CD4-positive, CD25-positive, alpha-beta regulatory T cell (primary cell): ENCODE results near the gene MDP1. TPM values are rescaled to one million over a fixed set of nuclear protein-coding genes. Genes with fewer than 3 reads are reported as not detected.
A peak's percentile ranks its signal among the peaks of the same experiment; 100 is the strongest.
"Not testable (repeated sequence)": the region's sequence is repeated elsewhere in the genome, so short reads cannot be mapped to it uniquely, and the experiment has no call there.

Source experiments
- ATAC-seq, 2 donors: fragments of 150-1000 bp; cut with Tn5 transposase; one replicate each; pipeline ENCODE4 v1.10.0; 2021; ENCODE audit warnings: low read depth in 2 of 2, moderate number of reproducible peaks in 2 of 2, moderate library complexity in 1 of 2
- DNase-seq, 3 donors: peaks; one replicate each; pipeline versions ENCODE4 v3.0.0 to v3.0.0-alpha.2; 2012 to 2022; ENCODE audit warnings: mixed read lengths in 1 of 3
- H3K27ac ChIP-seq: one replicate; pipeline ENCODE4 v1.7.0; 2013; ENCODE audit warnings: mild to moderate bottlenecking, low read length; ENCODE audit not compliant: insufficient read depth, poor library complexity, severe bottlenecking
- H3K27me3 ChIP-seq: one replicate; pipeline ENCODE4 v1.7.0; 2013; ENCODE audit warnings: low read length; ENCODE audit not compliant: control insufficient read depth, insufficient read depth
- H3K36me3 ChIP-seq: one replicate; pipeline ENCODE4 v1.7.0; 2013; ENCODE audit warnings: mild to moderate bottlenecking, low read length, moderate library complexity; ENCODE audit not compliant: control insufficient read depth, insufficient read depth
- H3K4me1 ChIP-seq: 2 replicates; pipeline ENCODE4 v1.7.0; 2013; ENCODE audit warnings: mild to moderate bottlenecking, low read length; ENCODE audit not compliant: insufficient read depth, control insufficient read depth, poor library complexity, severe bottlenecking
- H3K4me3 ChIP-seq: one replicate; pipeline ENCODE4 v1.7.0; 2013; ENCODE audit warnings: low read depth, mild to moderate bottlenecking, low read length, moderate library complexity
- H3K9me3 ChIP-seq, 2 experiments: 1 replicate in 1 of 2; 2 replicates in 1 of 2; pipeline ENCODE4 v1.7.0; 2013; ENCODE audit warnings: low read length in 2 of 2, mild to moderate bottlenecking in 1 of 2, moderate library complexity in 1 of 2; ENCODE audit not compliant: control insufficient read depth in 2 of 2
- H3K27ac Mint-ChIP-seq, 3 donors: one replicate each; pipeline ENCODE4 v1.8.0; 2020 to 2022; ENCODE audit warnings: mild to moderate bottlenecking in 3 of 3, mixed read lengths in 3 of 3, moderate library complexity in 2 of 3
- H3K27me3 Mint-ChIP-seq: one replicate; pipeline ENCODE4 v1.8.0; 2022; ENCODE audit warnings: mild to moderate bottlenecking, mixed read lengths
- H3K36me3 Mint-ChIP-seq: one replicate; pipeline ENCODE4 v1.8.0; 2020; ENCODE audit warnings: mixed read lengths
- H3K4me1 Mint-ChIP-seq, 4 donors: one replicate each; pipeline ENCODE4 v1.8.0; 2020 to 2022; ENCODE audit warnings: mixed read lengths in 4 of 4, mild to moderate bottlenecking in 1 of 4
- H3K4me3 Mint-ChIP-seq, 4 donors: one replicate each; pipeline ENCODE4 v1.8.0; 2020 to 2022; ENCODE audit warnings: mild to moderate bottlenecking in 4 of 4, mixed read lengths in 4 of 4, moderate library complexity in 3 of 4
- H3K9me3 Mint-ChIP-seq, 7 donors: one replicate each; pipeline ENCODE4 v1.8.0; 2020 to 2022; ENCODE audit warnings: mixed read lengths in 7 of 7, mild to moderate bottlenecking in 3 of 7, moderate library complexity in 2 of 7
- polyA plus RNA-seq, 4 donors: library from polyadenylated mRNA; unstranded; fragments of 300-500 nt; fragmentation: Illumina TruSeq; gene quantifications; one replicate each; pipeline ENCODE4 v1.2.3, GENCODE V29; 2021
- total RNA-seq: library from RNA; stranded (reverse); gene quantifications from one replicate; pipeline ENCODE4 v1.2.3, GENCODE V29; 2022

MDP1 gene
- total and polyA plus RNA-seq, 5 donors from 2014 or later = 6.0 to 52.6 (median 32.7) TPM

DNA sequence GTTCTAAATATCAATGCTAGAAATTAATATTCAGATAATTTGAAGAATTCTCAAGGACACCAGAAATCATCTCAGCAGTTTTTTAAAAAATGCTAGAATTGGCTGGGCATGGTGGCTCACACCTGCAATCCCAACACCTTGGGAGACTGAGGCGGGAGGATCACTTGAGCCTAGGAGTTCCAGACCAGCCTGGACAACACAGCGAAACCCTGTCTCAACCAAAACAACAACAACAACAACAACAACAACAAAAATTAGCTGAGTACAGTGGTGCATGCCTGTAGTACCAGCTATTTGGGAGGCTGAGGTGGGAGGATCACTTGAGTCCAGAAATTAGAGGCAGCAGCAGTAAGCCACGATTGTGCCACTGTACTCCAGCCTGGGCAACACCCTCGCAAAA lies 3.2 kb upstream of the MDP1 start:
- H3K36me3 Mint-ChIP-seq = peaks cover 4% of the 10 kb centered on the region
- no peaks in the 10 kb centered on the region for H3K9me3 ChIP-seq
- H3K27me3 ChIP-seq = no peaks in the 10 kb centered on the region
- no peak overlapping the region for H3K4me3 ChIP-seq
- H3K36me3 ChIP-seq = peaks cover 15% of the 10 kb centered on the region
- H3K9me3 Mint-ChIP-seq = no peaks in the 10 kb centered on the region
- H3K4me3 Mint-ChIP-seq = peak overlapping the region in 1 of 4 donors; percentile 62
- no peak for ATAC-seq
- H3K27ac ChIP-seq = no peak overlapping the region
- H3K4me1 Mint-ChIP-seq = peaks cover 7 to 29% (median 17%) of the 10 kb centered on the region in 4 donors
- DNase-seq = no peak
- no peak overlapping the region for H3K27ac Mint-ChIP-seq
- H3K4me1 ChIP-seq = peaks cover 22% of the 10 kb centered on the region
- H3K27me3 Mint-ChIP-seq = no peaks in the 10 kb centered on the region

DNA sequence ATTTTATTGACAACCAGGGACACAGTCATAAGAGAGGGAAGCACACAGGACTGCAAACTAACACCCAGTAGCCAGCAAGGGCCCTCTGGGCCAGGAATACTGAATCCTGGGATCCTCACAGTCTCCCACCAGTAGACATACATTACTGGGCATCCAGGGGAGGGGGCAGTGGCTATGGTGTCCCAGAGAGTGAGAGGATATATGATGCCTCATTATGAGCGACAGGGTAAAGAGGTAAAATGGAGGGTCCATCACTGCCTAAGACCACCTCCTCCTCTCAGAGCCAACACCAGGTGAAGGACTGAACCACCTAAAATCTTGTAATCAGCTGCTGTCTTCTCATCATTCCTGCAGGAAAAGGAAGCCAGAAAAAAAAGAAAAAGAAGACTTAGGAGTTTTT lies 1.0 kb upstream of the MDP1 start:
- Histone ChIP-seq H3K36me3 (peaks cover 15% of the 10 kb centered on the region), H3K4me1 (peaks cover 31% of the 10 kb centered on the region)
- peaks cover 7 to 49% (median 33%) of the 10 kb centered on the region in 4 donors for H3K4me1 Mint-ChIP-seq
- H3K27ac ChIP-seq, ATAC-seq, H3K9me3 Mint-ChIP-seq, DNase-seq, H3K4me3 Mint-ChIP-seq, H3K27me3 Mint-ChIP-seq, H3K27me3 ChIP-seq, H3K36me3 Mint-ChIP-seq, H3K9me3 ChIP-seq, H3K4me3 ChIP-seq: not testable (repeated sequence)
- peak overlapping the region in 1 of 3 donors; percentile 98 for H3K27ac Mint-ChIP-seq

DNA sequence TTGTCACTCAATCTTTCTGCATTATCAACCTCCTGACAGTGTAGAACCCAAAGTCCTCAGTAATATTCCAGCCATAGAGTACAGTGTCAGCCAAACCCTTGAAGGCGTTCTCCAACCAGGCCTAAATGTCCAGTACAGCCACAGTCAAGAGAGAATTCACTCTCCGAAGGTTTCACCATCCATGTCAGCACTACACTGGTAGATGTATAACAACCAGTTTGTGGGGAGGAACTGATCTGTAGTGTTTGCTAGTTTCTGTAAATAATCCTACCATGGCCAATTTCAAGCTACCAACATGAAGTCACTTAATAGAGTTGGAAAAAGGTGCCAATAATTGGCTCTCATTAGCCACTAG lies 456 bp upstream of the MDP1 start:
- peak overlapping the region; percentile 92 for H3K4me3 ChIP-seq
- Mint-ChIP-seq H3K36me3 (peaks cover 11% of the 10 kb centered on the region), H3K9me3 (no peaks in the 10 kb centered on the region), H3K27ac (peak overlapping the region; percentile 95 to 98 (median 95)), H3K4me3 (peak overlapping the region; percentile 94 to 98 (median 94)), H3K4me1 (peaks cover 7 to 55% (median 38%) of the 10 kb centered on the region in 4 donors), H3K27me3 (no peaks in the 10 kb centered on the region)
- ATAC-seq (no peak), DNase-seq (no peak)
- no peaks in the 10 kb centered on the region for H3K27me3 ChIP-seq
- H3K9me3 ChIP-seq = no peaks in the 10 kb centered on the region
- peaks cover 36% of the 10 kb centered on the region for H3K4me1 ChIP-seq
- peaks cover 17% of the 10 kb centered on the region for H3K36me3 ChIP-seq
- H3K27ac ChIP-seq = peak overlapping the region; percentile 93

DNA sequence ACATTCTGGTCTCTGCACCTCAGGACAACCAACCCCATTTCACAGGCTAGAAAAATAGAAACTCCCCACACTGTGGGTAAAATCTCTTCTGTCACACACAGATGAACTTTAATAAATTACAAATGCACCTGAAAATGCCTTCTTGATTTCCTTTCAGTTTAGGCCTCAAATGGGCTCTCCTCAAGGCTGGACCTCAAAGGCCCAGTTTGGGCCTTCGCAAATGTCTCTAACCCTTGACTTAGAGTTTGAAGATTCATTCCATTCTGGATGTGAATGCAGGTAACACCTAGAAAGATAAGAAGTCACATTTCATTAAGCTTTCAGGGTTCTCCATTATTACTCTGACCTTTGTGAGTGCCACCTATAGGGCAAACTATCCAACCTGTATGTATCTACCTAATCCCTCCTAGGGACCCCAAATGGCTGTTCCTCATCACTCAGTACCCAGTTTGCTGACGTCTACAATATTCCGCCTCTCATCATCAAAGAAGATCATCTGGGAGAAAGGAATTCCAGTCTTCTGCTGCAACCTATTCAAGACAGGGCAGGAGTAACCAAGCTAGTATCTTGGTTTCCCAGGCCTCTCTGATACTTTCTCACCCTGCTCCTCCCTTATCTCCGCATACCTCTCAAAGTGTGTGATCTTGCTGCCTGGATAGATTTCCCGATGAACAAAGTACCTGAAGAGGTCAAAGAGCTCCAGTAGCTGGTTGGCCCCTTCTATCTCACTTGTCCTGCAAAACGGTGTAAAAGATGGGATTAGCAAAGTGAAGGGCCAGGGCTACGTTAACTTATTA lies 1.8 kb downstream of the MDP1 start:
- Mint-ChIP-seq H3K9me3 (peaks cover 0 to 2% (median 0%) of the 10 kb centered on the region in 7 donors), H3K4me3 (peak overlapping the region; percentile 95 to 98 (median 96)), H3K4me1 (peaks cover 7 to 68% (median 45%) of the 10 kb centered on the region in 4 donors), H3K27ac (peak overlapping the region; percentile 99 to 100 (median 99)), H3K27me3 (no peaks in the 10 kb centered on the region), H3K36me3 (peaks cover 26% of the 10 kb centered on the region)
- peak overlapping the region; percentile 65 for H3K4me3 ChIP-seq
- peak in 1 of 2 donors; percentile 0 for ATAC-seq
- H3K4me1 ChIP-seq = peaks cover 41% of the 10 kb centered on the region
- H3K36me3 ChIP-seq = peaks cover 39% of the 10 kb centered on the region
- DNase-seq = no peak
- no peaks in the 10 kb centered on the region for H3K9me3 ChIP-seq
- no peaks in the 10 kb centered on the region for H3K27me3 ChIP-seq
- peak overlapping the region; percentile 100 for H3K27ac ChIP-seq

DNA sequence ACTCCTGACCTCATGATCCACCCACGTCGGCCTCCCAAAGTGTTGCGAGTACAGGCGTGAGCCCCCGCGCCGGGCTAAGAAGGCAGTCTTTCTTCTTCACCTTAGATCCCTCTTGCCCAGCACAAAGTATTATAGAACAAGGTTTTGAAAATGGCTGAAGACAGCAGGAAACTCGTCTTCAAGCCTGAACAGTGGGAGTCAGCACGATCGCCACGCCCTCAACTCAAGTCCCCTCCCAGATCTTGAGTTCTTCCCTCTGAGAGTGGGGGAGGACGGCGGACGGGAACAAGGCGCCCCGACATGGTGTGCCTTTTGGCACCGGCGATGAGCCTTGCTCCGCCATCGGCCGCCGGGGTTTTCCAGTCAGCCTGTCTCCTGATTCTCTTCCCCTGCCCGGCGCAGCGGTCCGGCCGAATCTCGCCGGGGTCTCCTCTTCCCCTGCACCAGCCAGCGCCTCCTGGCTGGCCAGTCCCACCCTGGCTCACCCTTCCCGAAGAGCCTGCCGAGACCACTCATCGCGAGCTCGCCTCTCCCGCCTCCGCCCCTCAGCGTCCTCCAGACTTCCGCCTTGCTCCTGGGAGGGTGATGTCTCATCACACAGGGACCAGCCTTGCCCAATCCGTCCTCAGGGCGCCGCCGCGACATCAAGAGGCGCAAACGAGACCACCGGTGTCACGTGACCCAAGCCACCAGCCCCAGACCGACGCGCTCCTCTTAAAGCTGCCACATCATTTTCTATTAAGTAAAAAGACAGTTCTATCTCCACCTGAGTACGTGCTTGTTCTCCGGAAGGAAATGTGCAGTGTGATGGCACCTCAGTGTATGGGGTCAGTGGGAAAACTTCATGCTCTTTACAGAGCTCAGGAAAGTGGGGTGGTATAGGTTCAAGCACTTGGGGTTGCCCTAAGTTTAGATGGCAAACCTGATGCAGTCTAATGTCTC lies 2.7 kb downstream of the MDP1 start, which contains the start of gene CHMP4A:
TSS of gene CHMP4A (minus strand) at position 565 of the 942 bp plus-strand sequence. CDS start at position 516, 49 bp downstream.
- Mint-ChIP-seq H3K4me1 (peaks cover 7 to 71% (median 46%) of the 10 kb centered on the region in 4 donors), H3K9me3 (peaks cover 0 to 2% (median 0%) of the 10 kb centered on the region in 7 donors), H3K36me3 (peaks cover 26% of the 10 kb centered on the region), H3K4me3 (peak within 1 kb of the TSS; percentile 95 to 98 (median 96)), H3K27me3 (no peaks in the 10 kb centered on the region), H3K27ac (peak within 1 kb of the TSS; percentile 99 to 100 (median 99))
- Histone ChIP-seq H3K4me3 (peak within 1 kb of the TSS; percentile 84), H3K27me3 (no peaks in the 10 kb centered on the region), H3K36me3 (peaks cover 43% of the 10 kb centered on the region), H3K27ac (peak within 1 kb of the TSS; percentile 100), H3K9me3 (no peaks in the 10 kb centered on the region), H3K4me1 (peaks cover 41% of the 10 kb centered on the region)
- peak; percentile 77 to 82 for ATAC-seq
- DNase-seq = peak; percentile 94 to 98 (median 95)

DNA sequence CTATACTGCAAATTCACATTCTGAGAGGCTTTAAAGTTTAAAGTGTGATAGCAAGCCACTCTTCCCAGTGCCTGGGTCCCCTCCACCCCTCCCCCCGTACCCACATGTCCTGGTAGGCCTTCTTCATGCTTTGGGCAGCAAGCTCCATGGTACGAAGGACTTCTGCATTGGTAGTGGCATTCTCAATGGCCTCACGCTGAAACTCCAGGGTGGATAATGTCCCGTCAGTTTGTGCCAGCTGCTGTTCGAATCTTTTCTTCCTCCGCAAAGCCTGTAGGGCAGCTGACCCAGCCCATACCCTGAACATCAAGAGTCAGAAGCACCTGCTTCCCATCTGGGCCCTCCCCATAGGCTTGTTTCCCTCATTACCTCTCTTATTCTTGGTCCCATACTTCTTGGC lies 4.6 kb downstream of the MDP1 start:
- peaks cover 39% of the 10 kb centered on the region for H3K4me1 ChIP-seq
- H3K27me3 ChIP-seq = no peaks in the 10 kb centered on the region
- Mint-ChIP-seq H3K4me1 (peaks cover 6 to 75% (median 53%) of the 10 kb centered on the region in 4 donors), H3K27me3 (no peaks in the 10 kb centered on the region), H3K9me3 (peaks cover 0 to 2% (median 0%) of the 10 kb centered on the region in 7 donors), H3K36me3 (peaks cover 40% of the 10 kb centered on the region), H3K27ac (peak overlapping the region in 2 of 3 donors; percentile 99 to 100), H3K4me3 (peak overlapping the region; percentile 95 to 98 (median 96))
- no peak for DNase-seq
- ATAC-seq = no peak
- H3K36me3 ChIP-seq = peaks cover 46% of the 10 kb centered on the region
- no peak overlapping the region for H3K4me3 ChIP-seq
- no peak overlapping the region for H3K27ac ChIP-seq
- H3K9me3 ChIP-seq = no peaks in the 10 kb centered on the region

DNA sequence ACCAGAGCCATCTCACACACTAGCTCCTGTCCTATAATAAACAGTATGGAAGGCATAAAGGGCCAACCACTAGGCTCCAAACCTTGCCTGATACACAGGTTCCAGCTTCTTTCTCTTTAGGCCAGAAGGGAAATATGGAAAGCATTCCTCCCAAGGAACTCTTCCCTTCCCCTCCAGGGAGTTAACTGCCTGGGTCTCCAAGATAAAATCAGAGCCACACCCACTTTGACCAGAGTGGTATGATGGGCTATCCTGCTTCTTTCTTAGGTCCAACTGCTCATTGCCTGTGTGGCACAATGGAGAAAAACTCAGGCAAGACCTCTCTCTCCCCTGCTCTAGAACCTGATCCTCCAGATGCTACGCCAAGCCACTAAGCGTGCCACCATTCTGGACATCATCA lies 8.2 kb downstream of the MDP1 start:
- no peak overlapping the region for H3K27ac ChIP-seq
- no peak for DNase-seq
- H3K4me3 ChIP-seq = no peak overlapping the region
- no peaks in the 10 kb centered on the region for H3K27me3 Mint-ChIP-seq
- peaks cover 13% of the 10 kb centered on the region for H3K4me1 ChIP-seq
- no peaks in the 10 kb centered on the region for H3K9me3 ChIP-seq
- peaks cover 53% of the 10 kb centered on the region for H3K36me3 Mint-ChIP-seq
- H3K4me1 Mint-ChIP-seq = peaks cover 15 to 63% (median 33%) of the 10 kb centered on the region in 4 donors
- no peaks in the 10 kb centered on the region for H3K27me3 ChIP-seq
- peaks cover 0 to 2% (median 0%) of the 10 kb centered on the region in 7 donors for H3K9me3 Mint-ChIP-seq
- no peak for ATAC-seq
- no peak overlapping the region for H3K27ac Mint-ChIP-seq
- no peak overlapping the region for H3K4me3 Mint-ChIP-seq
- peaks cover 57% of the 10 kb centered on the region for H3K36me3 ChIP-seq
